Amniotic stem cell (primary cell): ENCODE data around the gene NELL1.
"Not testable (repeated sequence)": the region's sequence is repeated elsewhere in the genome, so short reads cannot be mapped to it uniquely, and the experiment has no call there.

Experiments used
- DNase-seq: peaks from one replicate; lab custom pipeline; 2025; lab: John Stamatoyannopoulos, UW

Gene NELL1

GRCh38 chr11:21110415-21110814 is 441.0 kb downstream of the NELL1 start:
- no peak for DNase-seq

- no peak for DNase-seq
Measured at GRCh38 chr11:21113876-21114275, 444.5 kb downstream of the NELL1 start.

GRCh38 chr11:21116009-21116408 is 446.6 kb downstream of the NELL1 start:
- DNase-seq = no peak

GRCh38 chr11:21119411-21119810 is 450.0 kb downstream of the NELL1 start:
- DNase-seq = no peak

GRCh38 chr11:21121991-21122390 is 452.6 kb downstream of the NELL1 start:
- DNase-seq = no peak

- no peak for DNase-seq
Measured at GRCh38 chr11:21122523-21122922, 453.1 kb downstream of the NELL1 start.

- DNase-seq = no peak
Measured at GRCh38 chr11:21132146-21132720, 462.8 kb downstream of the NELL1 start.

GRCh38 chr11:21133244-21133643 is 463.9 kb downstream of the NELL1 start:
- no peak for DNase-seq

- DNase-seq = no peak
Measured at GRCh38 chr11:21133722-21134121, 464.3 kb downstream of the NELL1 start.

- DNase-seq = no peak
Measured at GRCh38 chr11:21137803-21138202, 468.4 kb downstream of the NELL1 start.

GRCh38 chr11:21141557-21141956 is 472.2 kb downstream of the NELL1 start:
- not testable (repeated sequence) for DNase-seq

- no peak for DNase-seq
Measured at GRCh38 chr11:21142007-21142406, 472.6 kb downstream of the NELL1 start.

GRCh38 chr11:21144531-21144930 is 475.1 kb downstream of the NELL1 start:
- no peak for DNase-seq

GRCh38 chr11:21148376-21148775 is 479.0 kb downstream of the NELL1 start:
- DNase-seq = no peak

GRCh38 chr11:21160140-21160539 is 490.8 kb downstream of the NELL1 start:
- DNase-seq = no peak

GRCh38 chr11:21169639-21170038 is 500.3 kb downstream of the NELL1 start:
- DNase-seq = no peak

GRCh38 chr11:21173476-21173875 is 504.1 kb downstream of the NELL1 start:
- DNase-seq = no peak

GRCh38 chr11:21174781-21175180 is 505.4 kb downstream of the NELL1 start:
- DNase-seq = no peak

GRCh38 chr11:21177379-21177778 is 508.0 kb downstream of the NELL1 start:
- no peak for DNase-seq

- no peak for DNase-seq
Measured at GRCh38 chr11:21179770-21180169, 510.4 kb downstream of the NELL1 start.

GRCh38 chr11:21180182-21180581 is 510.8 kb downstream of the NELL1 start:
- DNase-seq = no peak

- no peak for DNase-seq
Measured at GRCh38 chr11:21185959-21186358, 516.6 kb downstream of the NELL1 start.

GRCh38 chr11:21190181-21190580 is 520.8 kb downstream of the NELL1 start:
- DNase-seq = no peak

GRCh38 chr11:21195995-21196394 is 526.6 kb downstream of the NELL1 start:
- no peak for DNase-seq

- DNase-seq = no peak
Measured at GRCh38 chr11:21198498-21198897, 529.1 kb downstream of the NELL1 start.
